H9 (cell line): Measurements from ENCODE around the gene IL6ST. TPM values are rescaled to one million over a fixed set of nuclear protein-coding genes. Genes with fewer than 3 reads are reported as not detected.

Experiments
- DNase-seq: peaks from one replicate; pipeline ENCODE4 v3.0.0-alpha.2; 2017
- H2AFZ ChIP-seq: one replicate; pipeline ENCODE4 v1.6.1; 2013; ENCODE audit warnings: mild to moderate bottlenecking, low read length, control low read depth, moderate library complexity
- H2AK5ac ChIP-seq: 2 replicates; pipeline ENCODE4 v1.6.1; 2013; ENCODE audit warnings: low read length, control low read depth, mixed read lengths; ENCODE audit not compliant: insufficient read length
- H2BK120ac ChIP-seq: one replicate; pipeline ENCODE4 v1.6.1; 2013; ENCODE audit warnings: low read depth, mild to moderate bottlenecking, low read length, control low read depth, inconsistent platforms; ENCODE audit not compliant: poor library complexity, severe bottlenecking
- H2BK12ac ChIP-seq: 2 replicates; pipeline ENCODE4 v1.6.1; 2013; ENCODE audit warnings: low read length, control low read depth, mixed read lengths, low read depth; ENCODE audit not compliant: insufficient read length
- H2BK15ac ChIP-seq: 2 replicates; pipeline ENCODE4 v1.6.1; 2013; ENCODE audit warnings: low read depth, low read length, control low read depth
- H2BK20ac ChIP-seq: one replicate; pipeline ENCODE4 v1.6.1; 2013; ENCODE audit warnings: low read depth, mild to moderate bottlenecking, low read length, control low read depth, inconsistent platforms; ENCODE audit not compliant: poor library complexity, severe bottlenecking
- H2BK5ac ChIP-seq: 2 replicates; pipeline ENCODE4 v1.6.1; 2013; ENCODE audit warnings: low read length, control low read depth, mixed read lengths; ENCODE audit not compliant: insufficient read length
- H3K14ac ChIP-seq: 2 replicates; pipeline ENCODE4 v1.6.1; 2013; ENCODE audit warnings: low read length, control low read depth; ENCODE audit not compliant: insufficient read depth
- H3K18ac ChIP-seq: 2 replicates; pipeline ENCODE4 v1.6.1; 2013; ENCODE audit warnings: low read depth, mild to moderate bottlenecking, mixed read lengths, low read length, control low read depth; ENCODE audit not compliant: insufficient read length
- H3K23ac ChIP-seq: 2 replicates; pipeline ENCODE4 v1.6.1; 2013; ENCODE audit warnings: low read length, control low read depth, mixed read lengths, low read depth; ENCODE audit not compliant: insufficient read length
- H3K23me2 ChIP-seq: 2 replicates; pipeline ENCODE4 v1.6.1; 2013; ENCODE audit warnings: low read depth, mild to moderate bottlenecking, mixed read lengths, low read length, control low read depth; ENCODE audit not compliant: insufficient read length, poor library complexity, severe bottlenecking
- H3K27ac ChIP-seq: 2 replicates; pipeline ENCODE4 v1.5.1; 2013; ENCODE audit warnings: low read length, control low read depth, mixed read lengths, low read depth; ENCODE audit not compliant: insufficient read length
- H3K27me3 ChIP-seq: 2 replicates; pipeline ENCODE4 v1.6.1; 2013; ENCODE audit warnings: low read length, control low read depth, inconsistent platforms; ENCODE audit not compliant: insufficient read depth
- H3K4ac ChIP-seq: 2 replicates; pipeline ENCODE4 v1.6.1; 2013; ENCODE audit warnings: low read depth, mild to moderate bottlenecking, control low read depth, inconsistent platforms, low read length, moderate library complexity
- H3K4me1 ChIP-seq: 2 replicates; pipeline ENCODE4 v1.6.1; 2013; ENCODE audit warnings: low read length, control low read depth, inconsistent platforms; ENCODE audit not compliant: insufficient read depth
- H3K4me2 ChIP-seq: 2 replicates; pipeline ENCODE4 v1.6.1; 2013; ENCODE audit warnings: low read length, control low read depth, mixed read lengths; ENCODE audit not compliant: insufficient read length, insufficient read depth
- H3K56ac ChIP-seq: 2 replicates; pipeline ENCODE4 v1.6.1; 2013; ENCODE audit warnings: low read depth, mild to moderate bottlenecking, mixed read lengths, low read length, control low read depth; ENCODE audit not compliant: insufficient read length
- H3K79me1 ChIP-seq: 2 replicates; pipeline ENCODE4 v1.6.1; 2013; ENCODE audit warnings: low read depth, mild to moderate bottlenecking, moderate library complexity, low read length, control low read depth, inconsistent platforms; ENCODE audit not compliant: insufficient read depth, poor library complexity, severe bottlenecking
- H3K79me2 ChIP-seq: 2 replicates; pipeline ENCODE4 v1.6.1; 2013; ENCODE audit warnings: low read length, control low read depth, inconsistent platforms; ENCODE audit not compliant: insufficient read depth
- H3K9ac ChIP-seq: 2 replicates; pipeline ENCODE4 v1.6.1; 2013; ENCODE audit warnings: low read length, control low read depth, mixed read lengths; ENCODE audit not compliant: insufficient read length; ENCODE audit errors: extremely low read depth
- H3K9me3 ChIP-seq: one replicate; pipeline ENCODE4 v1.6.1; 2013; ENCODE audit warnings: low read depth, low read length, inconsistent platforms; ENCODE audit not compliant: control insufficient read depth
- H3T11ph ChIP-seq: one replicate; pipeline ENCODE4 v1.6.1; 2013; ENCODE audit warnings: mild to moderate bottlenecking, low read length, control low read depth, inconsistent platforms
- H4K20me1 ChIP-seq: one replicate; pipeline ENCODE4 v1.6.1; 2013; ENCODE audit not compliant: control insufficient read depth, insufficient read length, insufficient read depth
- H4K5ac ChIP-seq: 2 replicates; pipeline ENCODE4 v1.6.1; 2013; ENCODE audit warnings: low read depth, mild to moderate bottlenecking, mixed read lengths, low read length, control low read depth; ENCODE audit not compliant: insufficient read length
- H4K8ac ChIP-seq: replicated peaks from 2 replicates; pipeline ENCODE4 v1.6.1; 2013; ENCODE audit warnings: low read length, control low read depth, mixed read lengths, low read depth; ENCODE audit not compliant: insufficient read length
- H4K91ac ChIP-seq: 2 replicates; pipeline ENCODE4 v1.6.1; 2013; ENCODE audit warnings: low read depth, mild to moderate bottlenecking, moderate library complexity, mixed read lengths, low read length, control low read depth; ENCODE audit not compliant: insufficient read length
- H3K27ac Mint-ChIP-seq, 3 experiments: 2 replicates in 2 of 3; 3 replicates in 1 of 3; pipeline ENCODE4 v1.8.0; 2020 to 2021; ENCODE audit warnings: mixed read lengths in 3 of 3, mild to moderate bottlenecking in 1 of 3, moderate library complexity in 1 of 3
- H3K27me3 Mint-ChIP-seq: 2 replicates; pipeline ENCODE4 v1.8.0; 2021; ENCODE audit warnings: low read depth, mild to moderate bottlenecking, moderate library complexity, mixed read lengths
- H3K36me3 Mint-ChIP-seq, 3 experiments: 2 replicates in 2 of 3; 3 replicates in 1 of 3; pipeline ENCODE4 v1.8.0; 2020 to 2021; ENCODE audit warnings: low read depth in 3 of 3, mixed read lengths in 3 of 3; ENCODE audit not compliant: insufficient read depth in 1 of 3
- H3K4me1 Mint-ChIP-seq, 2 experiments: 2 replicates each; pipeline ENCODE4 v1.8.0; 2020; ENCODE audit warnings: mixed read lengths in 2 of 2
- H3K4me3 Mint-ChIP-seq, 2 experiments: 2 replicates in 1 of 2; 3 replicates in 1 of 2; pipeline ENCODE4 v1.8.0; 2020 to 2021; ENCODE audit warnings: mild to moderate bottlenecking in 2 of 2, mixed read lengths in 2 of 2, moderate library complexity in 1 of 2
- H3K9me3 Mint-ChIP-seq, 2 experiments: 2 replicates in 1 of 2; 3 replicates in 1 of 2; pipeline ENCODE4 v1.8.0; 2020; ENCODE audit warnings: mild to moderate bottlenecking in 2 of 2, mixed read lengths in 2 of 2, moderate library complexity in 1 of 2
- CTCF ChIP-seq: fragments of 200-600 bp; sonication (generic); conservative IDR thresholded peaks from 3 replicates; pipeline ENCODE4 v1.8.0; 2021; ENCODE audit warnings: antibody characterized with exemption, mild to moderate bottlenecking
- WGBS: extraction: QIAGEN DNeasy Blood & Tissue Kit; methylation state at CpG from one replicate; pipeline ENCODE4 v1.1.7; 2013; ENCODE audit warnings: missing lambda C conversion rate, low lambda C conversion rate, mixed read lengths; ENCODE audit not compliant: insufficient read length; ENCODE audit errors: extremely low coverage; 5-methylcytosine and 5-hydroxymethylcytosine counted together
- total RNA-seq: library from RNA; stranded (reverse); gene quantifications from 2 replicates; pipeline ENCODE4 v1.2.1, GENCODE V29; 2021

Gene IL6ST
- total RNA-seq, 1 experiment from 2014 or later: 11.1 TPM

GRCh38 chr5:55986931-55987330 lies 7.8 kb downstream of the IL6ST start:
- Histone ChIP-seq H3K4me1 (no peaks in the 10 kb centered on the region), H2BK20ac (no peak overlapping the region), H3K79me2 (no peaks in the 10 kb centered on the region), H3K27ac (no peak overlapping the region), H3K4me2 (no peak overlapping the region), H3K4ac (no peak overlapping the region), H2AFZ (no peak overlapping the region), H2BK120ac (no peak overlapping the region), H3K9ac (no peak overlapping the region), H4K20me1 (no peaks in the 10 kb centered on the region), H3K79me1 (no peaks in the 10 kb centered on the region), H3K56ac (no peak overlapping the region), H3K9me3 (no peaks in the 10 kb centered on the region), H2BK15ac (no peak overlapping the region), H2BK5ac (no peak overlapping the region), H3T11ph (no peak overlapping the region), H2AK5ac (no peak overlapping the region), H4K5ac (no peak overlapping the region), H3K18ac (no peak overlapping the region), H3K27me3 (no peaks in the 10 kb centered on the region), H3K14ac (no peak overlapping the region), H2BK12ac (no peak overlapping the region), H3K23ac (no peak overlapping the region), H4K91ac (no peak overlapping the region), H4K8ac (no peak overlapping the region), H3K23me2 (no peaks in the 10 kb centered on the region)
- TF ChIP-seq CTCF: no peak
- H3K27me3 Mint-ChIP-seq: no peaks in the 10 kb centered on the region
- no peaks in the 10 kb centered on the region for H3K9me3 Mint-ChIP-seq
- WGBS: no CpG with 5 or more reads among the region's 4 CpGs
- H3K4me3 Mint-ChIP-seq: no peak overlapping the region
- peaks cover 0 to 3% (median 0%) of the 10 kb centered on the region in 3 experiments; a peak in 1 of 7 replicates for H3K36me3 Mint-ChIP-seq
- no peaks in the 10 kb centered on the region for H3K4me1 Mint-ChIP-seq
- no peak for DNase-seq
- H3K27ac Mint-ChIP-seq: no peak overlapping the region
